Measurements from ENCODE around the gene IKZF1.

IKZF1 gene

GRCh38 chr7:50379082-50379481 is 74.6 kb downstream of the IKZF1 start:
- H3K4me3 ChIP-seq (ENCODE audit: low read depth, low read length), result no peak overlapping the region
- DNase-seq (ENCODE audit: low read depth), result no peak
- TF ChIP-seq POLR2A (IDR thresholded peaks at IDR 0.05; ENCODE audit: extremely low read depth, insufficient read length) (no peak), MYC (IDR thresholded peaks at IDR 0.05; ENCODE audit: low read depth, low read length) (no peak), MAX (IDR thresholded peaks at IDR 0.05; ENCODE audit: low read depth, low read length) (no peak), CTCF (IDR thresholded peaks at IDR 0.05; ENCODE audit: low read depth, low read length) (no peak)

- no peak overlapping the region for H3K4me3 ChIP-seq (ENCODE audit: low read depth, low read length)
- DNase-seq (ENCODE audit: low read depth), result no peak
- TF ChIP-seq POLR2A (IDR thresholded peaks at IDR 0.05; ENCODE audit: extremely low read depth, insufficient read length) (no peak), MYC (IDR thresholded peaks at IDR 0.05; ENCODE audit: low read depth, low read length) (no peak), CTCF (IDR thresholded peaks at IDR 0.05; ENCODE audit: low read depth, low read length) (no peak), MAX (IDR thresholded peaks at IDR 0.05; ENCODE audit: low read depth, low read length) (no peak)
Observed at GRCh38 chr7:50379539-50379938, 75.0 kb downstream of the IKZF1 start.

GRCh38 chr7:50382455-50382854 is 77.9 kb downstream of the IKZF1 start:
- TF ChIP-seq CTCF (IDR thresholded peaks at IDR 0.05; ENCODE audit: low read depth, low read length), result no peak

GRCh38 chr7:50387351-50387750 is 82.8 kb downstream of the IKZF1 start:
- no peak overlapping the region for H3K4me3 ChIP-seq (ENCODE audit: low read depth, low read length)
- no peak for DNase-seq (ENCODE audit: low read depth)
- TF ChIP-seq MYC (IDR thresholded peaks at IDR 0.05; ENCODE audit: low read depth, low read length) (no peak), CTCF (IDR thresholded peaks at IDR 0.05; ENCODE audit: low read depth, low read length) (no peak), MAX (IDR thresholded peaks at IDR 0.05; ENCODE audit: low read depth, low read length) (no peak), POLR2A (IDR thresholded peaks at IDR 0.05; ENCODE audit: extremely low read depth, insufficient read length) (no peak)

More at GRCh38 chr7:50382455-50382854, 77.9 kb downstream of the IKZF1 start:
- H3K4me3 ChIP-seq (ENCODE audit: low read depth, low read length), result no peak overlapping the region
- no peak for DNase-seq (ENCODE audit: low read depth)

- H3K4me3 ChIP-seq (ENCODE audit: low read depth, low read length), result no peak overlapping the region
- no peak for DNase-seq (ENCODE audit: low read depth)
- no peak for TF ChIP-seq MYC (IDR thresholded peaks at IDR 0.05; ENCODE audit: low read depth, low read length)
- no peak for TF ChIP-seq CTCF (IDR thresholded peaks at IDR 0.05; ENCODE audit: low read depth, low read length)
- no peak for TF ChIP-seq MAX (IDR thresholded peaks at IDR 0.05; ENCODE audit: low read depth, low read length)
- TF ChIP-seq POLR2A (IDR thresholded peaks at IDR 0.05; ENCODE audit: extremely low read depth, insufficient read length), result no peak
Observed at GRCh38 chr7:50389961-50390360, 85.4 kb downstream of the IKZF1 start.

- TF ChIP-seq MAX (IDR thresholded peaks at IDR 0.05; ENCODE audit: low read depth, low read length) (no peak), CTCF (IDR thresholded peaks at IDR 0.05; ENCODE audit: low read depth, low read length) (no peak), MYC (IDR thresholded peaks at IDR 0.05; ENCODE audit: low read depth, low read length) (no peak), POLR2A (IDR thresholded peaks at IDR 0.05; ENCODE audit: extremely low read depth, insufficient read length) (no peak)
- no peak overlapping the region for H3K4me3 ChIP-seq (ENCODE audit: low read depth, low read length)
Observed at GRCh38 chr7:50391386-50391785, 86.9 kb downstream of the IKZF1 start.

More at GRCh38 chr7:50391386-50391785, 86.9 kb downstream of the IKZF1 start:
- DNase-seq (ENCODE audit: low read depth), result no peak
